GM10847 (cell line): ENCODE measurements around the gene RALGAPA2.

ENCODE experiments used
- POLR2A ChIP-seq: IDR thresholded peaks from 2 replicates; pipeline ENCODE4 v1.6.1; 2011; ENCODE audit not compliant: insufficient read length; ENCODE audit errors: extremely low read depth

RALGAPA2 gene

DNA sequence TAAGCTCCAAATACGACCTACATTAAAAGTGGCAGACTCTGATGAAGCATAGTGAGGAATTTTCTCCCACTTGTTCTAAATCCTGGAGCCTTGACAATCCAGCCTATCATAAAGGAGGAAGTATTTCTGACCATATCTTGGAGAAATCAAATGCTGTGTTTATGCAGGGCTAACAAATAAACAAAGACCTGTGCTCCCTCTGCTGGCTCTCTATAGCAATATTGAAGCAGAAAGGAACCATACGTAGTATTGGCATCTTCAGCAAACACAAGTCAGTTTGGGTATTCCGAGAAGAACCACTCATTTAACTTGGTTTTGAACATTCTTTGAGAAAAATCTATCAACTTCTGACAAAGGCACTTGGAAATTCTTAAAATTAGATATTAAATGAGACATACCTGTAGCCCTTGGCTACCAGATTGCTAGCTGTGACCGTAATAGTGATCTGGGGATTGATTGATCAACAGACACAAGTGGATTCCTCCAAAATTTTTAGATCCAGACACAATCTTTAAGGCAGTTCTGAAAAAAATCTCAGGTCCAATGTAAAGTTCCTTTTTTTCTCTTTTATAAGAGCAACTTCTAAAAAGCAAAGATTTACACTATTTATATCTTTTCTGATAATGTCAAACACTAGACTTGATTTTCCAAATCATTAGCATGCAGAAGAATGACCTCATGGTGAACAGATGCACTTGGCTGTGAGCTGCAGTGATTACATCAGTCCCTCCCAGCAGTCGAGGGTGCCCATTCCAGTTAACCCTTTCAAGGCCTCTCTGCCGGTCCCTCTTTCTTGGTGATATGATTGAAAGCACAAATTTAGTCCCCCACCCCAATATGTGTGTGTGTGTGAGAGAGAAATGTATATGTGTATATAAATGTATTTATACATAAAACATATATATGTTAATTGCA is 304.3 kb downstream of the RALGAPA2 start:
- no peak for TF ChIP-seq POLR2A

DNA sequence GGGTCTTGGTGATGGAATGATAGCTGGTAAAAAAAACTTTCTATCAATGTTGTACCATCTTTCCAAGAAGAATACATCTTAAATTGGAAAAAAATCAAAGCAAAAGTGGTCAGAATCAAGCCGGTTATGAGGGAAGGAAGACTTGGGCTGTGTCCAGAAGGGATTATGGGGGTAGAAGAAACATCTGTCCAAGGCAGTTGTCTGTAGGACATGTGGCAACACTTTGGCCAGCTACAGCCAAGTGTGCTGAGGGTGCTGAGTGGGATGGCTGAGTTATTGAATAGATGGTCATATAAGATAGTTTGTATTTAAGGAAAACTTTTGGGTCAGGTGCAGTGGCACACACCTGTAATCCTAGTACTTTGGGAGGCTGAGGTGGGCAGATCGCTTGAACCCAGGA is 306.1 kb downstream of the RALGAPA2 start:
- no peak for TF ChIP-seq POLR2A

DNA sequence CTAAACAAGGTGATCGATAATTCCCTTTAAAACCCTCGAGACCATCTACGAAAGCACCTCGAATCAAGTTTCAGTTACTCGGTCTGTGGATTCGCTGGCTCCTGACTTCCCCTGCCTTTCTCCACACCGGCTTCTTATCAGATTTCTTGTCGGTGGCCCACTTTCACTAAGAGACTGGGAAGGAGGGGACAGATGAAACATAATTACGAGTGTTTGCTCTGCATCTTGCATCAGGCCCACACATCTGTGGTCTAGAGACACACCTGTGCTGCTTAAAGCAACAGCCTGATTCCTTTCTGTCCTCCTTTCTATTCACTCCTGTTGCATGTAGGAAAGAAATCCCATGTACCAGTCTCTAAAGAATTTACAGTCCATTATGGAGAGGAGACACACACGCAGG is 306.8 kb downstream of the RALGAPA2 start:
- TF ChIP-seq POLR2A: no peak

DNA sequence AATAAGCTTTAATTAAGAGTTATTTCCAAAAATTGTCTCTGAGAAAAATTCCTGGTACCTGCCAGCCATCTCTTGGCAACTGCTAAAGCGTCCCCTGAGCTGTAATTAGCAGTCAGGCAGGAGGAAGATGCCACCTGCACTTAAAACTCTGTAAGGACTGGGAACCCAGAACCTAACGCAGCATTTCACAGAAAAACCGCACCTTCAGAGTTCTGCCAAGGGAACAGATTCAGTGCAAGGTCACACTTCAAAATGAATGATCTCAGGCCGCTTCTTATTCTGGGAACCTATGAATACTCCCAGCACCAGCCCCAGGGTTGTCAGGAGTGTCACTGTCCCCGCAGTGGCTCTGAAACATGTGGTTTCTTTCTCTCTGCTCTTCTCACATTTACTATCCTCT is 307.8 kb downstream of the RALGAPA2 start:
- TF ChIP-seq POLR2A: no peak

DNA sequence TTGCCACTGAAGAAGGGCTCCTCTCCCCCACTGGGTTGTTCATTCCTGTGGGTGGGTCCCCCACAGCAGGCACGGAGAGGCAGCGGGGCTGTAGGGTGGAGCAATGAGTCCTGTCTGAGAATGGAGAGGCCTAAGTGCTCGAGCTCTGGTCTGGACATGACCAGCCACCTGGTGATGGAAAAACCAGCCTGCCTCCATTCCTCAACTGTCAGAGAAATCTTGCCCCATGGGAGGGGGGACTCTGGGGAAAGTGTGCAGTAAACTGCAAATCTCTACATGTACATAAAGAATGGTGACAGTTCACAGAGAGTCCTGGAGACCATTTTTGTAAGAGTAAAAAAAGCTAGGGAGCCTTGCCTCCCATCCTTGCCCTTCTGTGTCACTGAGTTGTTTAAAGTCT is 310.5 kb downstream of the RALGAPA2 start:
- no peak for TF ChIP-seq POLR2A

DNA sequence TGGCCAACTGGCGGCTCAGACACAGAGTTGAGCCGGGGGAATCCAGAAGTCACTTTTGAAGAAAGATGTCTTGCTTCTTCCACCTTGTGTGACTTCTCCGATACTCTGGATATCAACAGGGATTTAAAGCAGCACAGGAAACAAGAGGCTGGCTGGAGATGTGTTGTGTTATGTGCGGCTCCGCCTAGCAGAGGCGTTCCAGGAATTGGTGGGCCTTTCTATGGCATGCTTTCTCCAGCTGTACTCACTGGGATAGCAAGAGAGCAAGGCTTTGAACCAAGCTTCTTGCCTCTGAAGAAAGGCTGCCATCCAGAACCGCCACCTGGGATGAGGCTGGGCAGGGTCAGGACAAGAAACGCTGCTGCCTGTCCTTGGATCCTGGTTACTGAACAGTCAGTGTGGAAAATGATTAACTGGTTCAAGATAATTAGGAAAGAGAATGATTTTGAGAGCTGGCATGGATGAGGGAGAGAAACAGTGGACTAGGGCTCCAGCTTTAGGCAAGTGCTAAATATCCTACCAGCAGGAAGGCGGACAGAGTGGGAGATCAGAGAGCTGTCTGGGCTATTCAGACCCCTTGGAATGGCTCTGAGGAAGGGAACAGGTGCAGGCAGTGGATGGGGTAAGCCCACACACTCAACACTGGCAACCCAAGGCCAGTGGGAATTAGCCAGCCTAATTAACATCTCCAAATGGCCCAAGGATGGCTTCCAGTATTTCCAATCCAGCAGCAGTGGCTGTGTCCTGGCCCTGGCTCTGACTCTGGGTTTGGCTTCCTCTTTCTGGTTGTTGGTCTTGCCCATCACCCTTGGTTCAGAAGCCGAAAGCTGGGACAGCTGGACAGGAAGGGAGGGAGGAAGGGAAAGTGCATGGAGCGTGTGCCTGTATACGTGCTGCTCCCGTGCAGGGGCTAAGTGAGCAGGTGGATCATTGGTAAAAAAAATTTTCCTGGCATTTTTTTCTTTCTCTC is 312.6 kb downstream of the RALGAPA2 start:
- TF ChIP-seq POLR2A: no peak

DNA sequence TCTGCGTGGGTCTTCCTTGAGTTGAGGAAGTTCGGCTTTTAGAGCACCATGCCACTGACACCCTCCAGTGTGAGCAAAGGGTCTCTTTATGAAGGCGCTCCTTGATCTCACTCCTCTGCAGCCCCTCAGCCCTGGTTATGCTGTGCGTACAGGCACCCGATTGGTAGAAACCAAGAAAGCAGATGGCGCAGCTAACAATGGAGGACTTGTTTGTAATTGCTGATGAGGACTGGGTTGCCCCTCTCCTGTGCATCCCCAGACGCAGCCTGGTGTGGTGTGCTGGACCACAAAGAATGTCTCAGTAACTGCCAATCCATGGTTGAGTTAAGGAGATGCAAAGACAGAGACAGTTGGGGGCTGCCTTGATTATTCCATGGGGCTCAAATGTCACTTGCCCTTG is 314.3 kb downstream of the RALGAPA2 start:
- TF ChIP-seq POLR2A: no peak

DNA sequence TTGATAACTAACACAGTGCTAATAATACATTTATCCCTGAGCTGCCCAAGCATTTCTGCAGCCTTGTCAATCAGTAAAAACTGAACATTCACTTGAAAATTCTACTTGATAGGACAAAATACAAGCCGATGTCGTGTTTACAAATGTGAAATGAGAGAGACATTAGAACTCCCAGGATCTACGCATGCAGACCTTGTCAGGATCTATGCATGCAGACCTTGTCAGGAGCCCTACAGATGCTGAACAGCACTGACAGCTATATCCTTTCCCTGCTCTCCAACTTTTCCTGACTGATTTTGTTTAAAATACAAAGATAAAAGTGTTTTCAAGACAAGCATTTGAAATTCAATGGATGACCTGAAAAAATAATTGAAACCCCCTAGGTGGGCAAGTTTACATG is 315.6 kb downstream of the RALGAPA2 start:
- no peak for TF ChIP-seq POLR2A

DNA sequence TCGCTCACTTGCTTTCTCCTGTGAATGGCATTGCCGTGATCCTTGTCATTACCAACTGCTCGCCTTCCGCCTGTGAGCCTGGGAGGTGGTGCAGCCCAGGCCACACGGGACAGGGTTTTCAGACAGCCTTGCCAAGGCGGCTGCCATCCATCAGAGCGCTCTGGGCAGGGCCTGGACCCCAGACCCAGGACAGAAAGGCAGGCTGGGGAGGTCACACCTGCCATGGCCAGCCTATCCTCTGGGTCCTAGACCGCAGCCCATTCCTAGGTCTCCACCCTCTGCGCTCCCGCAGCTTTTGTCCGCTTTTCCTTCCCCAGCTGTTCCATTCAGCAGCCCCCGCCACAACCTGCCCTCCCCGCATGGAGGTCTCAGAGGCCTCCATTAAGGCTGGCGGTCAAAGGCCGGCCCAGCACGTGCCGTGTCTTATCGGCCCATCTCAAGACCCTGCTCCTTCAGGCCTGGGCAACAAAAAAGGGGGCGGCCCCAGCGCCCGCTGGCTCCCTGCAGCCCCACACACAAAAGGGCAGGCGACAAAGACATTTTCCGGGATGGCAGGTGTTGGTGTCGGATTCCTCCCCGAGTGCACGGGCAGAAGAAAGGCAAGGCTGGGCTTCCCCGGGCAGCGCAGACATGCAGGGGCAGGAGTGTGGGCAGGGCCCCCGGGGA is 316.4 kb downstream of the RALGAPA2 start:
- no peak for TF ChIP-seq POLR2A

DNA sequence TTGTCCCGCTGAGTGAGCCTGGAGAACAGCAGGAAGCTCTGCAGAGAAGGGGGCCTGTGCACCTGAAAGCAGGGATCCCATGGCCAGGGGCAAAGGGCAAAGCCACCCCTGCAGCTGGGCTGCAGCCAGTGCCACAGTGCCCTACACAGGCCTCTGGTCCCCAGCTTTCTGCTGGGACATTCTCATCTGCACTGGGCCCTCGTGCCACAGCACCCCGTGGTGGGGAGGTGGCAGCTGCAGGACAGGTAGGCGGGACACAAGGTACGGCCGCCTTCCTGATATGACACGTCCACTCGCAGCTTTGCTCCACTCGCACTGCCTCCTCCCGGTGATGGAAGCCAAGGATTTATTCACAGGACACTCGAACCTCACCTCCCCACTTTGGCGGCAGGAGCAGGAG is 317.4 kb downstream of the RALGAPA2 start:
- TF ChIP-seq POLR2A: no peak

DNA sequence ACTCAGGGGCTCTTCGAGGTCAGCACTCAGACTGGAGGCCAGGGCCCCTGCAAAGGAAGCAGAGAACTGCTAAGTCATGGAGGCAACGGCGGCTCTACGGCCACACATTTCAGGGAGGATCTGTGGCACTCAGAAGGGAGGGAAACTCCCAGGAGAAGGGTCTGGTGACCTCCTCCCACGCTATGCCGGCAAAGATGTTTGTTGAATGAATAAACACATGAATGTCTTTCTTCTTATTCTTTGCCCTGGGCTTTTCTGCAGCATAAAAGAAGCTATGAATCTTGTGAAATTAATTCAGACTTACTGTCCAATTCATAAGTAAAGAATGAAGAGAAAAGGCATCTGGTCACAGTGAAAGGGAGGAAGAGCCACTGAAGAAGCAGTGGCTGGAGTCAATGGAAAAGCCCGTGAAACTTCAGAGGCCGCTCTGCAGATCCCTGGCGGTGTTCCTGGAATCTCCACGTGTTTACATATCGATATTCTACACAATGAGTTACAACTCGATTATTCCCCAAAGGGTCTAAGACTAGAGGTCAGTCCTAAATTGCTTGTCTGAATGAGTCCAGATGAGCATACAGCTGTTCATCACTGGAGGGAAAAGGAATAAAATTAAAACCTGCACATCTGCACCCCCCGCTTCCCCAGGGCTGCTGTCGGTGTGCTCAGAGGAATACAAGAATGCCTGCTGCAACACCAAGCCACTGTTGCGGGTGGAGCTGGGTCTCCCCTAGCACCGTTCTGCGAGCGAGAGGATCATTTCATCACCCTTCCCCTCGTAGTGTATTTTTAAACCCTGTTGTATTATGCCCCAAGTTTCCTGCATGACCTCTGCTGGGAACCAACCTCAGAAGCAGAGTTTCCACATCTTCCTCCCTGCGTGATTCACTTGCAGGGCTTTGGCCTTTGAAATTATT is 319.0 kb downstream of the RALGAPA2 start:
- TF ChIP-seq POLR2A: no peak

DNA sequence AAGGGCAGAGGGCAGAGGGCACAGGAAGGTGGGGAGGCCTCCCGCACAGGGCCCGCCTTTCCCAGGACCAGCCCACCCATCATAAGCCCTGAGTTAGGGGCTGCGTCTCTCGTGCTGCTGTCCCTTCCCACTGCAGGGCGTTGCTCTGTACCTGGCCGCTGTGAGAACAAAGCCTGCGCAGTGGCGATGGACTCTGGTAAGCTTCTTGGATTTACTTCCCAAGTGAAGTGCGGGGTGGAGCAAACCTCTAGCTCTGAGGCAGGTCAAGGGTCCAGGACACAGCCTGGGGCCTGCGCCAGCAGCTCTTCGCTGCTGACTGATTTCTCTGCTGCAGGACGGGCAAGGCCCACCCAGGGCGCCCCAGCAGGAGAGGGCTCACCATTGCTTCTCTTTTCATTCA is 320.7 kb downstream of the RALGAPA2 start:
- TF ChIP-seq POLR2A: no peak

DNA sequence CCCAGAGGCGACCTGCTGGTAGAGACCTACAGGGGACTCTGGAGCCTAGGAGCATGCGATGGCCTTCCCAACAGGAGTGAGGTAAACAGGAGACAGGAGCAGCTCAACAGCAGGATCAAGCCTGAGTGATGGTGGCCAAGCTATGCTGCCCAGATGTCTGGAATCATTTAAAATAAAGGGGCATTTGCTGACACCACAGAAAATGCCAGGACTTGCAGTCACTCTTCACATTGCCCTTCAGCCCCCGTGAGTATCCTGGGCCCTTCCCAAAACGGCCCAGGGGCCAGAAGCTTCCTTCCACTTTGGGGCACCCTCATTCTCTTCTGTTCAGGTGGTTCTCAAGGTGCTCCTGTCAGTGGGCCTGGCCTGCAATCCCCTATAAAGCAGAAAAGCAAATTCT is 321.3 kb downstream of the RALGAPA2 start:
- no peak for TF ChIP-seq POLR2A

DNA sequence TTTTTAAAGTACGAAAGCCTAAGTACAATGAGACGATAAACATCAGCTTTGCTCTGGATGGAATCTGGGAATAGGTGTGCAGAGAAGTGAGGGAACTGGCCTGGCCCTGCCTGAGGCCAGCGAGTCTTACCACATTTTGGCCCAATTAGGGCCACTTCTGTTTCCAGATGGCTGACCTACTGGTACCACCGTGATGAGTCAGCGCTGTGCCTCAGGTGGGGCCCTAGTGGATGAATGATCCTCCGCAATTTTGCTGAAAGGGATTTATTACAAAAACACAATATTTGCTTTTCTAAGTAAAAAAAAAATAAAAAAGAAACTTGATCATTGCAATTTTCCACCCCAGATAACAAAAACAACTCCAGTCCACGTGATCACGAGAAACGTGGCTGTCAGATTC is 322.1 kb downstream of the RALGAPA2 start:
- no peak for TF ChIP-seq POLR2A

DNA sequence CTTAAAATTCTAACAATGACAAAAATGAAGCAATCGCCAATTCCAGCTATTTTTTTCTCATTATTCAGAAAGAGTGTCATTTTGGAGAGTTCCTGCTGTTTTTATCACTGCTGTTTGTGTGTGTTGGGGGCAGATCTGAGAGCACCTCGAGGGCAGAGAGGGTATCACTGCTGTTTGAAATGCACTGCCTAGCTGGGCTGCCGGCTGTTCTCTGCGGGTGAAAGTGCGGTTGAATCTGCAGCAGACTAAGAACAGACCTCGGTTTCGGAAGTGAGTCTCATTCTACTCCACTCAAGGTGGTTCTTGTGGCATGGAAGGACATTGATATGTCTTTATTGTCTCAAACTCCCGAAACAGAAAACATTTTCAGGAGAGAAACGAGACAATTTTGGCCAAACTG is 326.3 kb downstream of the RALGAPA2 start:
- TF ChIP-seq POLR2A: no peak

DNA sequence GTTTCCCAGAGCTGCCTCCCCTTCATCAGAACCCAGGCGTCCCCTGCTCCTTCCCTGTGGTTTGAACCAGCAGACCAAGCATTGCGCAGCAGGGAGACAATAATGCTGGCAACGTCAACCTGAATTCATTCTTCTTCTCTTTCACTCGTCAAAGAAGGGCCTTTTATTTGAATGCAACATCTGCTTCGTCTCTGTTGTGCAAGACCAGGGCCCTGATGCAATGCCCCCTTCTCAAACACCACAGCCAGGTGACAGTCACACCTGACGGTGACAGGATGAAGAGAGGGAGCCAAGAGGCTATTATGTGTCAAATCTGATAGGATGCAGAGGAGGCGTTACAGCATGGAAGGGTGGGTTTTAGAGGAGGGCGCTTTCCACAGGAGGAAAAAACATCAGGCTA is 336.6 kb downstream of the RALGAPA2 start:
- no peak for TF ChIP-seq POLR2A
